GM18873 (cell line): Measurements from ENCODE around the gene IKBKE.

Experiments
- ATAC-seq: cut with Tn5 transposase; IDR thresholded peaks from one replicate; pipeline ENCODE4 v1.9.1; 2021; ENCODE audit warnings: mild to moderate bottlenecking, moderate library complexity, moderate number of reproducible peaks; ENCODE audit not compliant: unreplicated experiment, low FRiP score

Gene IKBKE

GRCh38 chr1:206509612-206510257, 39.5 kb downstream of the IKBKE start:
- no peak for ATAC-seq

DNA sequence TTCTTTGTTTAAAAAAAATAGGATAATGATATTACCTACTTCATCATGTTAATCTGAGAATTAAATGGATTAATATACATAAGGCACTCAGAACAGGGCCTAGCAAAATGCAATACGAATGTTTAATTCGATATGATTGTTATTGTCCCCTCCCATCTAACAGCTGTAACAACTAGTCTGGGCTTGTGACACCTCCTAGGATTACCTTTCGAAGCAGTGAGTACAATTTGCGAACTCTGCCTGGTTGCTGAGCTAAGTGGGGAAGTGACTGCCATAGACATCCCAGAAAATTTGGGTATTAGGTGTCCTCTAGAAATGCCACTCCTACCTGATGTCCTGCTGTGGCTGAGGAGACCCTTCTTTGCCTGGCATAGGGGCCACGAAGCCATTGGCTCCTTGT, 40.1 kb downstream of the IKBKE start:
- ATAC-seq: no peak

- ATAC-seq: no peak
Observed at GRCh38 chr1:206511362-206512057, 41.2 kb downstream of the IKBKE start.

- ATAC-seq: no peak
Observed at GRCh38 chr1:206512058-206512850, 42.0 kb downstream of the IKBKE start.

DNA sequence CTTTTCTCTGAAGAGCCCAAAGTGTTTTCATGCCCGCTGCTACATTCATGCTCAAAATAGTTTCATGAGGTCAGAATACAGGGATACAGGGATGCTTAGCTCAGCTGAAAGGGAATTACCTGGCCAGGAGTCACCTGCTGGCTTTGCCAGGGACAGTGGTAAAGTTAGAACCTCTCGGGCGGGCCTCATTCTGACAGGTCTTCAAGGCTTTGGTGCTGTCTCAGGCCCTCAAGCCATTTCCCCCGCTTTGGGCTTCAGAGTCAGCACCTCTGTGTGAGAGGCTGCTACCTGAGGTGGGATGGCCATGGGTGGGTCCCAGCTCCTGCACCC, 42.5 kb downstream of the IKBKE start:
- no peak for ATAC-seq

DNA sequence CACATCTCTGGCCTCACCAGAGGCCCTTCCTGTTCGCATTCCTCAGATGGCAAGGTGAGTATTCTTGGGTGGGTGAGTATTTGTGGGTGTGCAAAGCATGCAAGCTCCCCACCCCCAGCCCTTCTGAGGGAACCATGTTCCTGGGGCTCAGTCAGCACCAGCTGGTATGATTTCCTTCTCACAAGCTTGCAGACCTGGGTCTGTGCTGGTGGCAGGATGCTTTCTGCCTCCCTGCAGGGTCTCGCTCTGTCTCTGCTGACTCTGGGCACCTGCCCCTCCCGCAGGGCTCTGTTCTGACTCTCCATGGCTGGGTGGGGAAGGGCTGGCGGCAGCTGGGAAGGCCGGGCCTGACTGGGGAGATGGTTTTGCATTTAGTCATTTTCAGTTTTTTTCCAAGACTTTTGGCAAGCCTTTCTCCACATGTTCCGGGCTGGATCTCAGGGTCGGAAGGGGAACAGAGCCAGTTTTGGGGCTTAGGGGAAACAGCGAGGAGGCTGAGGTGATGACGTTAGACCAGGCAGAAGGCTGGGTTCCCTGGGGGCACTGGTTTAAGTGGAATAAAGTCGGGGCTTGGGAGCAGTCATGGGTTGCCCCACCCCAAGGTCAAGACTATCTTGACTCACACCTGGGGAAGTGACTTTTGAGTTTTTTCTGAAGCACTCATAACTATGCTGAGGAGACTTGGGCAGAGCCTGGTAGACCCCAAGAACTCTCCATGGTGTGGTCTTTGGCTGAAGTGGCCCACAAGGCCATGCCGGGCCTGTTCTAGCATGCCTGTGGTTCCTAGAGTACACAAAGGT, 43.2 kb downstream of the IKBKE start:
- no peak for ATAC-seq

DNA sequence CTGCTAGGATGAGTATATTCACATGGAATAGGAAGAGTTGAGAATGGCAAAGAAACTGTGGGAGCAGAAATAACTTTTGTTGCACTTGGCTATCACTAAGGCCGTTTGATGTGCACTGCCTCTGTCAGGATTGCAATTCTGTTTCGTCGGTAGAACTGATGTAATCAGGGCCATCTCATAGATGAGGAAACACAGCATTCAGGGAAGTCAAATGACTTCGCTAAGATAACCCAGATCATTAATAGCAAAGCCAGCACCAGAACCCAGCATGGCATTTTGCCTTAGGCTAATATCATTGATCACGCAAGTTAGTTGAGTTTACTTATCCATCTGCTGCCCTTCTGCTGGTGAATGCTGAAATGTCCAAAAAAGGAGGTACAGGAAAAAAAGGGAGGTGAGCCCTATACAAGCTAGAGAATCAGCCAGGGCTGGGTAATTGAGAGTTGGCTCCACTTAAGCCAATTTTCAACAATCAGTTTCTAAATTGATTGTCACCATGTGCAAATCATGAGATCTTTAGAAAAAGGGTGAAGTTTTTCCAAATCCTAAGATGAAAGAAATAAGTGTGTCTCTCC, 44.6 kb downstream of the IKBKE start:
- no peak for ATAC-seq

DNA sequence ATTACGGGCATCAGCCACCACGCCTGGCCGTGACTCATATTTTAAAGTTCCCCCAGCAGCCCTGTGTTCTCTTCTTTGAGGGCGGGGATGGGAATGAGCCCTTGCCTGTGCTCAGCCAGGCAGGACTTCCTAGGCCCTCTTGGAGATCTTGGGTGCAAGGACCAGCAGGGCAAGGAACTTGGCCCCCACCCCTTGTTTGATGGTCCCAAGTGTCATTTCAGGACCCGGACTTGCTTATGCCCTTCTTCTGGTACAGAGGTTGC, 46.4 kb downstream of the IKBKE start:
- no peak for ATAC-seq

- ATAC-seq: no peak
Observed at GRCh38 chr1:206517784-206518183, 47.5 kb downstream of the IKBKE start.

DNA sequence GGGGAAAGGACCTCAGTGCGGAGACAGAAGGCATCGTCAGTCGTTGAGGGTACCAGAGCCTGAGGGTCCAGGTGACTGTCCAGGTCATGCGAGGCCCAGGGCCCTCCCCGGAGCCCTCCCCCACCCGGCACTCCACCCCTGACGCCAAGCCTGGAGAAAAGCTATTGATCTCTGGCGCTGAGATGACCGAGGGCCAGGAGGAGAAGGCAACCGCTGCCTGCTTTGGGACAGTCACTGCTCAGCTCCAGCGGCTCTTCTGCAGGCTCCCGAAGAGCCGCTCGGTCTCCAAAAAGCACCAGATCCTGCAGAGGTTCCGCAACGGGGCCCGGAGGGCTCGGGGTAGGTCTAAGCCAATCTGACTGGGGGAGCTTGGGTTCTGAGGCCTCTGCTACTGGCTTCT, 47.9 kb downstream of the IKBKE start:
- ATAC-seq: no peak

DNA sequence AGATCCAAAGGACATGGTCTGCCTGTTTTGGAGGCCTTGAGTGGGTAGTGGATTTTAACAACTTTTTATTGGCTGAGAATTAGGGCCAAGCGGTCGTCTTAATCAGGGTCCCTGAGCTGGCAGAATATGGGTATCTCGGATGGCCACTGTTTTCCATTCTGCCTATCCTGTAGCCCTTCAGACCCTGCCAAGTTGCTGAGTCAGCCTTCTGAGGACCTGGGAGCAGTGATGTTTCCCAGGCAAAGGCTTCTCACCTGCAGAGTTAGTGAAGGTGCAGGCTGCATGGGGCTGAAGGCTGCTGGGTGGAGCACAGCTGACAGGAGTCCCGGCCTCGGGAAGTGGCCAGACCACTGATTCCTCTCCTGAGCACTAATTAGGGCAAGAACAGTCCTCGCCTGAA, 48.5 kb downstream of the IKBKE start:
- ATAC-seq: no peak

DNA sequence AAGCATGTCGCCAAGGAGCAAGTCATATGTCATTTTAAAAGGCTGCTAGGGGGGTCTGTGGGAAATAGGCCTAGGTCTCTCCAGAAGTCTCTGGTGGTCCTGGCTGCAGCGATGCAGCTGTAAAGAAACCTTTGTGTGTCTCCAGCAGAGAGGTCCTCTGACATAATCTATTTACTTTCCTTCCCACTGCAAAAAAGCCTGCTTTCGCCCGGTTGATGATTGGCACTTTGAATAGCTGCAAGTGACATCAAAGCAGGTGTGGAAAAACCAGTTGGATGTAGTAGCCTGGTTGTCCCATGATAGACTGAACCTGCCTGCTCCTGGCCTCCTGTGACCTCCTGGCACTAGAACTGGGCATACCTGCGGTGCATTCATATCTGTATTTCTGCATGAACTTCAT, 50.9 kb downstream of the IKBKE start:
- ATAC-seq: no peak

GRCh38 chr1:206521694-206522402, 51.6 kb downstream of the IKBKE start:
- ATAC-seq: no peak

GRCh38 chr1:206524739-206525364, 54.6 kb downstream of the IKBKE start:
- ATAC-seq: no peak

GRCh38 chr1:206526064-206526911, 56.0 kb downstream of the IKBKE start:
- no peak for ATAC-seq

GRCh38 chr1:206529425-206529824, 59.1 kb downstream of the IKBKE start:
- ATAC-seq: no peak

DNA sequence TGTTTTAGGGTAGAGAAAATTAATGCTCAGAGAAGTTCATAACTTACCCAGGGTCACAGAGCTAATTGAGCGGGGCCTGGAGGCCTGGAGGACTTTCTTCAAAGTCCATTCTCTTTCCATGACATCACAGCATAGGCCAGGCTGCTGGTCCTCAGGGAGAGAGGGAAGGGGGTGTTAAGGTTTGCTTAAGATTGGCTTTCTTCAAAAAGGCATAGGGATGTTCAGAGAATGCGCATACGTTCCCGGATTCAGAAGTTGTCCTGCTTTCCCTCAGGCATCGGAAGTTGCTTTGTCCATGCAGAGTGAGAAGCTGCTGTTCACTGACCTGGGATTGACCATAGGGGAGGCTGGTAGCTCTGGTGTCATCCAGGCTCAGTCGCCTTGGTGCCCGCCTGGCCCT, 62.1 kb downstream of the IKBKE start:
- ATAC-seq: no peak

DNA sequence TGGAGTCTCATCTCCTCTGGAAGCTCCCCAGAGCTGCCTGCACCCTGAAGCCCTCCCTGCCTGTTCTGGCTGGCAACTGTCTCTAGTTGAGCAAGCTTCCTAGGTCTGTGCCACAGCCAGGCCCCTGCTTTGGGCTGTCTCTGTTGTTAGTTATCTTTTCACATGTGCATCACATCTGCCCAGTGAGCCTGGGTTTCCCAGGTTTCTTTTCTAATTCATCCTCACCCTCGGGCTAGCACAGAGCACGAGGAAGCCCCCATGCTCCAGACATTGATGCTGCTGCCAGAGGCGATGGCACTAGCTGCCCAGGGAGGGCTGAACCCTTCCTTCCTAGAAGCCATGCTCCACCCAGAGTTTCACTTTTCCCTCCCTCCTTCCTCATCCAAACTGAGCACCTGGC, 64.3 kb downstream of the IKBKE start:
- ATAC-seq: no peak

DNA sequence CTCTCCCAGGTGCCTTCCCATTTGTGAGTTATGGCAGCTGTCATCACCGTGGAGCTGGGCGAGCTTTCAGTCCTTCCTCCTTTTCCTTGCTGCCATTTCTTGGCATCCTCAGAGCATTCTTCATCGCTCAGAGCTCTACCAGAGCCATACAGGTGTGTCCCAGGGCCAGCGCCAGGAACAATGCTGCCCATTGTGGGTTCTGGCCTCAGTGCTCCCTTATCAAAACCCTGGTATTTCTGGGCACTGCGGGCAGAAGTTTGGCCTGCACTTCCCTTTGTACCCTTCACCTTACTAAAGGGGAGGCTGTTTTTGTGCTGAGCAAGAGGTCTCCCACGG, 65.5 kb downstream of the IKBKE start:
- no peak for ATAC-seq
